ENCODE data around the gene LUC7L3.
"Not testable (repeated sequence)": the region's sequence is repeated elsewhere in the genome, so short reads cannot be mapped to it uniquely, and the experiment has no call there.

Gene LUC7L3

GRCh38 chr17:50721194-50722010 lies 2.0 kb downstream of the LUC7L3 start (continued):
- no peak for TF ChIP-seq ZNF157 (tag by site-specific recombination; IDR thresholded peaks at IDR 0.05)
- TF ChIP-seq SALL2 (tag by site-specific recombination; IDR thresholded peaks at IDR 0.05; ENCODE audit: borderline replicate concordance): no peak

GRCh38 chr17:50722746-50723145 lies 3.3 kb downstream of the LUC7L3 start:
- Histone ChIP-seq H3K4me3 (ENCODE audit: low read depth, low read length) (no peak overlapping the region), H3K36me3 (ENCODE audit: control insufficient read depth in 2 of 2, insufficient read depth in 1 of 2, low read length in 2 of 2) (peaks cover 11 to 12% of the 10 kb centered on the region in 2 experiments; a peak in 2 of 3 replicates), H3K27ac (ENCODE audit: extremely low read depth, low read depth, low read length) (no peak overlapping the region), H3K9me3 (ENCODE audit: control insufficient read depth, insufficient read depth, low read depth, low read length) (no peaks in the 10 kb centered on the region), H3K4me1 (ENCODE audit: control insufficient read depth, insufficient read depth, low read length) (peaks cover 44% of the 10 kb centered on the region)
- POLR2A ChIA-PET: no interaction called here
- TF ChIP-seq ZNF76 (tag by site-specific recombination; IDR thresholded peaks at IDR 0.05; ENCODE audit: borderline replicate concordance, low read depth) (no peak), ZNF664 (tag by site-specific recombination; IDR thresholded peaks at IDR 0.05) (peak; percentile 52; the same call in 1 of the 2 replicates), PRDM6 (tag by site-specific recombination; IDR thresholded peaks at IDR 0.05) (peak; percentile 60; the same call in 1 of the 2 replicates), ZNF140 (tag by site-specific recombination; IDR thresholded peaks at IDR 0.05) (no peak)
- CTCF ChIA-PET: interaction anchor here (1.6 kb wide), 1 partner anchor 28 kb away, joined by 6 read pairs; no protein-coding TSS in a partner anchor

DNA sequence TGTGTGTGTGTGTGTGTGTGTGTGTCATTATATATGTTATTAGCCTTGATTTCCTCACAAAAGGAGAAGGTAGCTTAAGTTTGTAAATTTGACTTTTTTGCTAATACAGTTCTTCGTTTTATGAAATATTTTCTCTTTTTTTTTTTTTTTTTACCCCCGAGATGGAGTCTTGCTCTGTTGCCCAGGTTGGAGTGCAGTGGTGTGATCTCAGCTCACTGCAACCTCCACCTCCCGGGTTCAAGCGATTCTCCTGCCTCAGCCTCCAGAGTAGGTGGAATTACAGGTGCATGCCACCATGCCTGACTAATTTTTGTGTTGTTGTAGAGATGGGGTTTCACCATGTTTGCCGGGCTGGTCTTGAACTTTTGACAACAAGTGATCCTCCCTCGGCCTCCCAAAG lies 5.2 kb downstream of the LUC7L3 start:
- ChIA-PET POLR2A (interaction anchor here (0.7 kb wide), 1 partner anchor 293 kb away, joined by 3 read pairs; no protein-coding TSS in a partner anchor), CTCF (interaction anchor here (0.6 to 0.7 kb wide), 2 partner anchors 239 to 504 kb away, joined by 3 to 4 read pairs; no protein-coding TSS in a partner anchor)
- H3K4me3 ChIP-seq (ENCODE audit: low read depth, low read length); H3K27ac ChIP-seq (ENCODE audit: extremely low read depth, low read depth, low read length); H3K9me3 ChIP-seq (ENCODE audit: control insufficient read depth, insufficient read depth, low read depth, low read length): not testable (repeated sequence)
- Histone ChIP-seq H3K4me1 (ENCODE audit: control insufficient read depth, insufficient read depth, low read length) (peaks cover 48% of the 10 kb centered on the region), H3K36me3 (ENCODE audit: control insufficient read depth in 2 of 2, insufficient read depth in 1 of 2, low read length in 2 of 2) (peaks cover 12 to 16% of the 10 kb centered on the region in 2 experiments)
- peak; percentile 65; the same call in 1 of the 2 replicates for TF ChIP-seq ZNF121 (tag by site-specific recombination; IDR thresholded peaks at IDR 0.05)

GRCh38 chr17:50725769-50726655 lies 6.6 kb downstream of the LUC7L3 start:
- TF ChIP-seq ZNF2 (tag by site-specific recombination; IDR thresholded peaks at IDR 0.05): peak; percentile 89
- 0 out of 2 replicates have a peak, but pooled peaks have one; percentile 15 for TF ChIP-seq PRDM6 (tag by site-specific recombination; IDR thresholded peaks at IDR 0.05)
- 0 out of 2 replicates have a peak, but pooled peaks have one; percentile 9 for TF ChIP-seq ZEB2 (tag by site-specific recombination; IDR thresholded peaks at IDR 0.05)
- TF ChIP-seq ZFHX2 (tag by site-specific recombination; conservative IDR thresholded peaks at IDR 0.05): peak; percentile 40; the same call in 1 of the 2 replicates
- 0 out of 2 replicates have a peak, but pooled peaks have one; percentile 16 for TF ChIP-seq GLIS1 (tag by site-specific recombination; IDR thresholded peaks at IDR 0.05)
- no peak for TF ChIP-seq MYNN (tag by site-specific recombination; IDR thresholded peaks at IDR 0.05; ENCODE audit: borderline replicate concordance)
- TF ChIP-seq ELK4 (IDR thresholded peaks at IDR 0.05; ENCODE audit: borderline replicate concordance, low read depth, low read length): no peak
- TF ChIP-seq ZNF561 (tag by site-specific recombination; IDR thresholded peaks at IDR 0.05; ENCODE audit: borderline replicate concordance): no peak
- TF ChIP-seq ZNF837 (tag by site-specific recombination; IDR thresholded peaks at IDR 0.05): no peak
- peak; percentile 54 for TF ChIP-seq ZNF600 (tag by site-specific recombination; IDR thresholded peaks at IDR 0.05)
- TF ChIP-seq SCRT1 (tag by site-specific recombination; IDR thresholded peaks at IDR 0.05; ENCODE audit: borderline replicate concordance): peak; percentile 75; the same call in 1 of the 2 replicates
- peak; percentile 95 for TF ChIP-seq SCRT2 (tag by site-specific recombination; IDR thresholded peaks at IDR 0.05)
- no peak for TF ChIP-seq GLIS2 (tag by site-specific recombination; IDR thresholded peaks at IDR 0.05)
- POLR2A ChIA-PET: interaction anchor here (0.5 to 1.1 kb wide), 3 partner anchors 45 to 141 kb away, joined by 3 to 4 read pairs (median 3); partner anchors contain the start of gene TOB1
- H3K9me3 ChIP-seq (ENCODE audit: control insufficient read depth, insufficient read depth, low read depth, low read length): no peaks in the 10 kb centered on the region
- CTCF ChIA-PET: interaction anchor here (1.2 kb wide), 1 partner anchor 57 kb away, joined by 7 read pairs; no protein-coding TSS in a partner anchor
- peaks cover 52% of the 10 kb centered on the region for H3K4me1 ChIP-seq (ENCODE audit: control insufficient read depth, insufficient read depth, low read length)
- no peak overlapping the region for H3K4me3 ChIP-seq (ENCODE audit: low read depth, low read length)
- peaks cover 16 to 17% of the 10 kb centered on the region in 2 experiments for H3K36me3 ChIP-seq (ENCODE audit: control insufficient read depth in 2 of 2, insufficient read depth in 1 of 2, low read length in 2 of 2)
- no peak overlapping the region for H3K27ac ChIP-seq (ENCODE audit: extremely low read depth, low read depth, low read length)
